Brain microvascular endothelial cell (primary cell): ENCODE data around the gene ACOD1.
"Not testable (repeated sequence)": the region's sequence is repeated elsewhere in the genome, so short reads cannot be mapped to it uniquely, and the experiment has no call there.

Experiments used
- DNase-seq: peaks from one replicate; pipeline ENCODE4 v3.0.0-alpha.2; 2020
- H3K27ac ChIP-seq: fragments of 250-450 bp; sonication (Bioruptor Pico); 2 replicates; pipeline ENCODE4 v1.5.1; 2020; ENCODE audit warnings: mild to moderate bottlenecking, moderate library complexity
- H3K27me3 ChIP-seq: fragments of 250-450 bp; sonication (Bioruptor Pico); replicated peaks from 2 replicates; pipeline ENCODE4 v1.5.1; 2020; ENCODE audit warnings: mild to moderate bottlenecking
- H3K36me3 ChIP-seq: fragments of 250-450 bp; sonication (Bioruptor Pico); replicated peaks from 2 replicates; pipeline ENCODE4 v1.5.1; 2020; ENCODE audit warnings: mild to moderate bottlenecking
- H3K4me3 ChIP-seq: 2 replicates; pipeline ENCODE4 v1.5.1; 2011; ENCODE audit warnings: low read depth, mild to moderate bottlenecking, control low read depth, low read length, moderate library complexity
- CTCF ChIP-seq: IDR thresholded peaks from 2 replicates; pipeline ENCODE4 v1.5.1; 2011; ENCODE audit warnings: low read depth, mild to moderate bottlenecking, moderate library complexity, low read length, control low read depth, inconsistent platforms; ENCODE audit errors: missing control alignments
- in situ Hi-C: cut with HindIII; loops from 2 replicates; pipeline ENCODE4 v1.10.0; 2017; ENCODE audit warnings: low sequenced_read_pairs, low pct_ligation_motif_present

ACOD1 gene

GRCh38 chr13:76917095-76917494, 31.2 kb upstream of the ACOD1 start:
- no peak overlapping the region for H3K27ac ChIP-seq
- no peaks in the 10 kb centered on the region for H3K27me3 ChIP-seq
- TF ChIP-seq CTCF = no peak
- no peak for DNase-seq
- no peak overlapping the region for H3K4me3 ChIP-seq
- H3K36me3 ChIP-seq = no peaks in the 10 kb centered on the region
- in situ Hi-C loops = loop anchor here (25.0 kb wide), 1 partner anchor 1055 kb away; no protein-coding TSS in a partner anchor

GRCh38 chr13:76917755-76918481, 30.4 kb upstream of the ACOD1 start:
- in situ Hi-C loops = loop anchor here (25.0 kb wide), 1 partner anchor 1056 kb away; no protein-coding TSS in a partner anchor
- not testable (repeated sequence) for DNase-seq, H3K36me3 ChIP-seq, H3K27me3 ChIP-seq, H3K27ac ChIP-seq, H3K4me3 ChIP-seq

- Histone ChIP-seq H3K27ac (no peak overlapping the region), H3K36me3 (no peaks in the 10 kb centered on the region), H3K27me3 (no peaks in the 10 kb centered on the region), H3K4me3 (no peak overlapping the region)
- in situ Hi-C loops = loop anchor here (25.0 kb wide), 1 partner anchor 1059 kb away; no protein-coding TSS in a partner anchor
- no peak for TF ChIP-seq CTCF
- no peak for DNase-seq
Observed at GRCh38 chr13:76921516-76921915, 26.8 kb upstream of the ACOD1 start.

GRCh38 chr13:76925115-76925514, 23.2 kb upstream of the ACOD1 start:
- TF ChIP-seq CTCF = no peak
- Histone ChIP-seq H3K4me3 (no peak overlapping the region), H3K36me3 (no peaks in the 10 kb centered on the region), H3K27me3 (no peaks in the 10 kb centered on the region), H3K27ac (no peak overlapping the region)
- DNase-seq = no peak
- in situ Hi-C loops = no loop called here

GRCh38 chr13:76927955-76928354, 20.4 kb upstream of the ACOD1 start:
- H3K27me3 ChIP-seq = no peaks in the 10 kb centered on the region
- H3K36me3 ChIP-seq = no peaks in the 10 kb centered on the region
- H3K4me3 ChIP-seq = no peak overlapping the region
- DNase-seq = no peak
- no peak overlapping the region for H3K27ac ChIP-seq
- TF ChIP-seq CTCF = no peak
- in situ Hi-C loops = no loop called here

GRCh38 chr13:76928456-76928855, 19.9 kb upstream of the ACOD1 start:
- TF ChIP-seq CTCF = no peak
- no peak overlapping the region for H3K27ac ChIP-seq
- in situ Hi-C loops = no loop called here
- no peaks in the 10 kb centered on the region for H3K27me3 ChIP-seq
- no peaks in the 10 kb centered on the region for H3K36me3 ChIP-seq
- no peak overlapping the region for H3K4me3 ChIP-seq
- DNase-seq = no peak
